NT2/D1 (cell line): Measurements from ENCODE around the gene LZTS3.

Source experiments
- SUZ12 ChIP-seq: IDR thresholded peaks from 2 replicates; pipeline ENCODE4 v1.6.1; 2011; ENCODE audit not compliant: insufficient read length, insufficient read depth; ENCODE audit errors: extremely low read depth
- ZNF274 ChIP-seq: IDR thresholded peaks from 2 replicates; pipeline ENCODE4 v1.6.1; 2011; ENCODE audit warnings: mild to moderate bottlenecking, low read depth, low read length

- TF ChIP-seq ZNF274 (no peak), SUZ12 (no peak)
Measured at GRCh38 chr20:3177746-3178485, 4.6 kb upstream of the LZTS3 start.
